ENCODE results near the gene HTD2.

Gene HTD2

DNA sequence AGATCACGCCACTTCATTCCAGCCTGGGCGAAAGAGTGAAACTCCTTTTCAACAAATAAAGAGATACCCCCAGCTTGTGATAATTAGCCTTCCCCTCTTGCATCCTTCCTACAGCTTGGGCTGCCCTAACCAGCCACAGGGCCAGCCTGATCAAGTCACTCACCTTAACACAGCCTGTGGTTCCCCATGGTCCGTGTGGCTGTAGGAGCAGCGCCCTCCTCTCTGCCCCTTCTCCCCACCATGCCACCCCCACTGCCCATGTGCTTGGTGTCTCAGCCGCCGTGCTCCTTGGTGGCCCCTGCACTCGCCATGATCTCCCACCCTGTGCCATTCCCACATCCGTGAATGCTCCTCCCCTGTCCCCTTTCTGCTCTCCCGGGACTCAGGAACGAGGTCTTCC lies 13.5 kb upstream of the HTD2 start:
- DNase-seq (ENCODE audit: low read depth), result no peak

DNA sequence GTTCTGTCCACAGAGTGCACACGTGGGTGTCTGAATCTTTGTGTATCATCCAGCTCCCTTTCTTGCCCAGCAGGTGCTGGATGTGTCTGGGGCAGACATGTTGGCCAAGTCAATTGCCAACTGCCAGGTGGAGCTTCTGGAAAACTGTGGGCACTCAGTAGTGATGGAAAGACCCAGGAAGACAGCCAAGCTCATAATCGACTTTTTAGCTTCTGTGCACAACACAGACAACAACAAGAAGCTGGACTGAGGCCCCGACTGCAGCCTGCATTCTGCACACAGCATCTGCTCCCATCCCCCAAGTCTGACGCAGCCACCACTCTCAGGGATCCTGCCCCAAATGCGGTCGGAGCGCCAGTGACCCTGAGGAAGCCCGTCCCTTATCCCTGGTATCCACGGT lies 12.8 kb upstream of the HTD2 start:
- DNase-seq (ENCODE audit: low read depth), result no peak

DNA sequence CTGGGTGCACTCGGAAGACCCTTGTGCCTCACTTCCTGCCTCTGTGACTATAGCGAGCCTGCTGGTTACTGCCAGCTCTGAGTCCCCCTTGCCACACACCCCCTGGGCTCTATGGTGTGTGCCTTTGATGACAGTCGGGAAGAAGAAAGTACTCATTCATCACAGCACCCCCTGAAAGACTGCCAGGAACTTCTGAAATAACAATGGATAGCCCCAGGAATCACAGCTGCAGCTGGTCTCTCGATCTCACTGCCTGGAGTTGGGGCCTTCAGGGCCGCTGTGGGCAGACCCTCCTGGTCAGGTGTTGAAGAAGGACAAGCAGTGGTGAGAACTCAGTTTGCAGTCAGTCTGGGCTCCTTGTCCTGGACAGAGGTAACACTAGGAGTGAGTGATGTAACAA lies 10.1 kb upstream of the HTD2 start:
- no peak for DNase-seq (ENCODE audit: low read depth)

DNA sequence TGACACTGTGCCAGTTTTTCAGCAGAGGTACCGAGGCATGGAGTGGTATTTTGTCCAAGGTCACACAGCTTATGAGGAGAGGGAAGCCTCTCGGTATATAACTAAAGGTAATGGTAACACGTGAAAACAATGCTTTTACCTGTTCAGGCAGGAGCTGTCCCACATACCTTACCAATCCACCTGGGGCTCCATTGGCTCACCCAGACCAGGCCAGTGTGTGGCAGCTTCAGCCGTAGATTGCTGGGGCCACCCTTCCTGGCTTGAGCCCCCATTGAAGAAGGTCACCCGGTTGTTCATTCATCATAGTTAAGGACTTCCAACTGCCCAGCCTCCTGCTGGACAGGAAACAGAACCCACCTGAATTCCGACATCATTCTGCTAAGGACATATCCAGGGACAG lies 9.5 kb upstream of the HTD2 start:
- no peak for DNase-seq (ENCODE audit: low read depth)

DNA sequence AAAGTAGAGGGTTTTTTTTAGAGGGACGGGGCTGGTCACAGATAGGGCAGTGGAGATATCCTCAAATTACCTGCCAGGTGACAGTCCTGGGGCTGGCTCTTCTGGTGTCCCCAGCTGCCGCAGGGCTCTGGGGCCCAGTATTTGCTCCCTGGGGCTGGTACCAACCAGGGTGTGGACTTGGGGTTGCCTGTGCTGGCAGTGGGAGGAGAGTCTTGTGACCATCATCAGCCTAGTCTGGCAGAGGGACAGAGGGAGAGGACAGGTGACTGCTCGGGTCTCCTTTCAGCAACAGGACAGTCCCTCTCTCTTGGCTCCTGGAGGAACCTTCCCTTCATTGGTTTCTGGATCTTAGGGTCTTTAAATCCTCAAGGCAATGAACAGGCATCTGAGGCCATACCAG lies 8.1 kb upstream of the HTD2 start:
- DNase-seq (ENCODE audit: low read depth), result no peak

DNA sequence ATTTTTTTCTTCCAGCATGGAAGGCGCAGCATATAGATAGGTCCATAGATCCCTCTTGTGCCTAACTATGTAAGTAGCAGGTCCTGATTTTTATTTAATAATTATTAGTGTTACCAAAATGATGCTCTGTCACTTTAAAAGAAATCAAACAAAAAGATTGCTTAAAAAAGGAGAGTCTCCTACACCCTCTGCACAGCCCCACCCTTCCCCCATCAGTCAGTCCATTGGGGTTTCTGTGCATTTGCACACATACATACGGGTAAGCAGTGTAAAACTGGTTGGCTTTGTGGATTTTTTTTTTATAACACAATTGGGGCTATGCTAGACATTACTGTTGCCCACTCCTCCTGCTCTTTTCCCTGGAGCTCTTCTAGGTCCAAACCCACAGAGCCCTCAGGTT lies 7.2 kb upstream of the HTD2 start:
- DNase-seq (ENCODE audit: low read depth), result no peak

DNA sequence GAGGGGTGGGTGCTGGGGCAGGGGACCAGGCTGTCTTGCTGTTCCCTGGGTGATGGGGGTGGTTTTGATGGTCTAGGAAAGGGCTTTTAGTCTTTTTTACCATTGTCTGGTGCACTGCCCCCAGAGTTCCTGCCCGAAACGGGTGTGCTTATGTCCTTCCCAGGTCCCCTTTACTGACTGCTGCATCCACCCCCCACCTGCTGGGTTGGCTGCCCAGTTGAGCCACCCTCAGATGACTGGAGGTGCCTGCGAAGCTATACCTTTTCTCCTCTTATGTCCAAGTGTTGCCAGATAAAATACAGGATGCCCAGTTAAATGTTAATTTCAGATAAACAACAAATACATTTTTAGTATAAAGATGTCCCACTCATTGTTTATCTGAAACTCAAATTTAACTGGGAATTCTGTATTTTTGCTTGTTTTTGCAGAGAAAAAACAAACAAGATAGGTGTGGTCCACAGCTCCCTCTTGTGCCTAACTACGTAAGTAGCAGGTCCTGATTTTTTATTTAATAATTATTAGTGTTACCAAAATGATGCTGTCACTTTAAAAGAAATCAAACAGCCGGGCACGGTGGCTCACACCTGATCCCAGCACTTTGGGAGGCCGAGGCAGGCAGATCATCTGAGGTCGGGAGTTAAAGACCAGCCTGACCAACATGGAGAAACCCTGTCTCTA lies 6.3 kb upstream of the HTD2 start:
- no peak for DNase-seq (ENCODE audit: low read depth)

DNA sequence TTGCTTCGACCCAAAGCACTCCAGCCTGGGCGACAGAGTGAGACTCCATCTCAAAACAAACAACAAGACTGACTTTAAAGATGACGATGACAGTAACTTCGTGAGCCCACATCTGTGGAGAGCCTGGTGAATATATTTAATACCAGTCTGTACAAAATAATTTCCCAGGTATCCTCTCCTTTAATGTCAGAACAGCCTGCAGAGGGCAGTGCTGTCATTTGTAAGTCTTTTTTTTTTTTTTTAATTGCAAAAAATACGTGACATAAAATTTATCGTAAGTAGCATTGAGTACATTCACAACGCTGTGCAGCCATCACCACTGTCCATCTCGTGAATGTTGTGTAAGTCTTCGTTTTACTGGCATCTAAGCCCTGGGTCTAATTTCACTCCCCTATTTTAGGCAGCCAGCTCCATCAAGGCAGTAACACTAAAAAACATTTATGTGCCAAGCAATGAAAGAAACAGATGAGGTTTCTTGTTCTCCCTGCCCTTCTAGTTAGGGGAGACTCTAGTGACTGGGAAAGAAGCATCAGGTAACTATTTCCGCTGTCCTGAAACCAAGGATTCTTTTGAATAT lies 1.4 kb downstream of the HTD2 start:
- peak; percentile 45 for DNase-seq (ENCODE audit: low read depth)

DNA sequence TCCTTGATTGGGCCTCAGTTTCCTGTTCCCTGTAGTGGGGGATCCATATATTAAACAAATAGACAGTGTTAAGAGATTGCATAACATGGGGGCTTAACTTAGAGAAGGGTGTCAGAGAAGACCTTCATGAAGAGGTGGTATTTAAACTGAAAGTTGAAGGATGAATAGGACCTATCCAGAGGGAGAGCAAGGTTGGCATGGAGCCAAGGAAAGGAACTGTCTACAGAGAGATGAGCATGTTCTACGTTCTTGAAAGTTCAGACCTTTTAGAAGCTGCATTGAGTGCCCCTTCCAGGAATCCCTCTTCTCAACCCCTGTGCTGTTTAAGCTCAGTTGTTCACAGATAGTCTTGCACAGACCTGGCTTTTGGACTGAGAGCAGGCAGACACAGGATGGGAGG lies 2.4 kb downstream of the HTD2 start:
- DNase-seq (ENCODE audit: low read depth), result no peak

DNA sequence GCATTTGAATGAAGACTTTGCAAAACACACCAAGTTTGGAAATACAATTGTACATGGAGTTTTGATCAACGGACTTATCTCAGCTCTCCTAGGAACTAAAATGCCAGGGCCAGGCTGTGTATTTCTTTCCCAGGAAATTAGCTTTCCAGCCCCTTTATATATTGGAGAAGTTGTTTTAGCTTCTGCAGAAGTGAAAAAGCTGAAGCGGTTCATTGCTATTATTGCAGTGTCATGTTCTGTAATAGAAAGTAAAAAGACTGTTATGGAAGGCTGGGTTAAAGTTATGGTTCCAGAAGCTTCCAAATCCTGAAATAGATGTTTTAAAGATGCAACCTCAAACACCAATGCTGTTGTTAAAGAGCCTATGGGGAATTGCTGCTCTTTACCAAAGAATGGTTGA lies 11.5 kb downstream of the HTD2 start:
- no peak for DNase-seq (ENCODE audit: low read depth)

DNA sequence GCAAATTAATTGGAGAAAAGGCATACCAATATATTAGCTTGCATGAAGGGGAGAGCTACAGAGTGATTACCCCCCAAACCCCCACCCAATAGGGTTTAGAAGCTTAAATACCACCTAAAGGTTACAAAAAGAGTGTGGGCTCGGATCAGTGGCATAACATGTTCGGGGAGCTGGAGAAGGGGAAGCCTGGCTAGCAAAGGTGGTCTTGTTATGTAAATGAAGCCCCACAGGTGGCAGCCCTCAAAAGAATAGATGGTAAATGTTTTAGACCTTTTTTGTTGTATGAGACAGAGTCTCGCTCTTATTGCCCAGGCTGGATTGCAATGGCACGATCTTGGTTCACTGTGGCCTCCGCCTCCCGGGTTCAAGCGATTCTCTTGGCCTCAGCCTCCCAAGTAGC lies 15.5 kb downstream of the HTD2 start:
- DNase-seq (ENCODE audit: low read depth), result no peak

DNA sequence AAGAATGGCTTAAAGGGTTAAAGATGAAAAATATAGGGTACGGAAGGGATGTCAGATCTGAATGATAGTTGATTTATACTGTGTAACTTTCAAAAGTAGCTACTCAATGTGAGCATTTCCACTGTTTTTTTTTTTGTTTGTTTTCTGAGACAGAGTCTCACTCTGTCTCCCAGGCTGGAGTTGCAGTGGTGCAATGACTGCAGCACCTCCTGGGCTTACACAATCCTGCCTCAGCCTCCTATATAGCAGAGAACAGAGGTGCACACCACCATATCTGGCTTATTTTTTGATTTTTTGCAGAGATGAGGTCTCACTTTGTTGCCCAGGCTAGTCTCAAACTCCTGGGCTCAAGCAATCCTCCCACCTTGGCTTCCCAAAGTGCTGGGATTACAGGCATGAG lies 16.5 kb downstream of the HTD2 start:
- DNase-seq (ENCODE audit: low read depth), result no peak

DNA sequence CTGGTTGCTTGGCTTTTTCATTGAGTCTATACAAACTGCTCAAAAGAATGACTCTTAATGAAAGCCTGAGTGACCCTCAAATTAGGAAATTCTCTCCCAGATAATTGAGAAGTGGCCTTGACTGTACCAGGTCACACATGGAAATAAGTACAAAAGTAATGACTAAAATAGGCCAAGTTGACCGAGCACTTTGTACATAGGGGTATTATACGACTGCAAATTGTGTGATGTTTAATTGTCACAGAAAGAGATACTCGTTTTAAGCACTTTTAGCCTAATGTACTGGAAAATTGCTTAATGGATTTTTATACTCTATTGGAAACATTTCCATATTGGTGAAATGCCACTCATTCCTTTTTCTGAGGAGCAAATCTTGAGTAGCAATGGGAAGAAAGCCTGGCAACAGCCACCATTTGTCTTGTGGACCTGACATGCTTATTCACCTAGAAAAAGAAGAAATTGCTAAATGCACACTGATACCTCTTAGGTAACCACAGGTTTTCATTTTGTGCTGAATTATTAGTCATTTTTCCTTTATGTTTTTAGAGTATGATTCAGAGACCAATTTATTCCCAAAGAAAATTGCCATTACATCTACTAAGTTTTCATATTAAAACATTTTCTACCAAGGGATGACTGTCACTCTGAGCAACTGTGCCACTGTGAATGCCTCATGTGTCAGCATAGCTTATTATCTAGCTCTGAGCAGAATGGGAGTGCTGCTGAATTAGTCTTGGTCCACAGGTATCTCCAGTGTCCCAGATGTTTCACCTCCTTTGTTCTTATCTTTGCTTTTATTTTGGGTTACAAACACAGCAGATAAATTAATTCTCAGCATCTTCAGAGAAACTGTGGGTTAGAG lies 17.4 kb downstream of the HTD2 start:
- no peak for DNase-seq (ENCODE audit: low read depth)

DNA sequence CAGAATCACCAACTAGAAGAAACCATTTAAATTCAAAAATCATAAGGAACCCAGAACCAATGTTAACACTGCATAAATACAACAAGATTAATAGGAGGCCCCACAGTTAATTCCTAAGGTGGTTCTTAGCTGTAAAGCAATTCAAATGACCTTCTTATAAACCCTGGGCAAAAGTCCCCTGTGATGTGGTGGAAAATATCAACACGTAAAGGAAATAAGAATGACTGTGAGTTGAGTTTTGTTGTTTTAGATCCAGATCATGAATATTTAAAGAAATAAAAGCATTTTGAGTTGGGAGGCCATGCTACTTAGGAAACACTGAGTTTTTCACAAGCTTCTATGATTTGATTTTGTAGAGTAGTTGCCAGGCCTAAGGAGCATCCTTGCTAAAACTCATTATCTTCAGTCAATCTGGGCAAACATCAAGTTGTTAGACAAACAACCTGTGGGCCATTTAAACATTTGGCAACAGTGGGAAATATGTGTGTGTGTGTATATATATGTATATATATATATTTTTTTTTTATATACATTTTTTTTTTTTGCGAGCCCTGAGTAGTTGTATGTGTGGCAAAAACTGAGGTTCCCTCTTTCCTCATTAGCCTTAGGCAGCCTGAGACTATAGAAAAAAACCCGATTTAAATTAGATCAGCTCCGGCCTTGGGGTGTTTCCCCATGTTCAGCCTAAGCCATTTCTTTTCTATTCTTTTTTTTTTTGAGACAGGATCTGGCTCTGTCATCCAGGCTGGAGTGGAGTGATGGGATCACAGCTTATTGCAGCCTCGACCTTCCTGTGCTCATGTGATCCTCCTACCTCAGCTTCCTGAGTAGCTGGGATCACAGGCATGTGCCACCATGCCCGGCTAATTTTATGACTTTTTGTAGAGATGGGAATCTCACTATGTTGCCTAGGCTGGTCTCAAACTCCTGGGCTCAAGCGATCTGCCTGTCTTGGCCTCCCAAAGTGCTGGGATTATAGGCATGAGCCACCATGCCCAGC lies 18.4 kb downstream of the HTD2 start:
- no peak for DNase-seq (ENCODE audit: low read depth)

DNA sequence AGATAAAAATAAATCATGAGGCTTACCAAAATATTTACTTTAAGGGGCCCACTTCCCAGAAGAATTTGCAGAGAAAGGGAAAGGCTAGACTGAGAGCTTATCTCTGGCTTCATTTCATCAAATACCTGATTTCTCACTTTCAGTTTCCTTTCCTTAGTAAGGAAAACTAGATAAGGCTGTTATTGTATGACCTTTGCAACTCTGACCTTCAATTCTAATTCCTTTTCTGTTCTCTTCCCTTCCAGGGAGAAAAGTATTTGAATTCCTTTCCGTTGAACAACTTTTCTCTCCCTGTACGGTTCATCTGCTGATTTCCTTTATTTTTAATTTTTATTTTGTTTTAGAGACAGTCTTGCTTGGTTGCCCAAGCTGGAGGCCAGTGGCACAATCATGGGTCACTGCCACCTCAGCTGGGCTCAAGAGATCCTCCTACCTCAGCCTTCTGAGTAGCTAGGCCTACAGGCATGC lies 19.2 kb downstream of the HTD2 start:
- no peak for DNase-seq (ENCODE audit: low read depth)

DNA sequence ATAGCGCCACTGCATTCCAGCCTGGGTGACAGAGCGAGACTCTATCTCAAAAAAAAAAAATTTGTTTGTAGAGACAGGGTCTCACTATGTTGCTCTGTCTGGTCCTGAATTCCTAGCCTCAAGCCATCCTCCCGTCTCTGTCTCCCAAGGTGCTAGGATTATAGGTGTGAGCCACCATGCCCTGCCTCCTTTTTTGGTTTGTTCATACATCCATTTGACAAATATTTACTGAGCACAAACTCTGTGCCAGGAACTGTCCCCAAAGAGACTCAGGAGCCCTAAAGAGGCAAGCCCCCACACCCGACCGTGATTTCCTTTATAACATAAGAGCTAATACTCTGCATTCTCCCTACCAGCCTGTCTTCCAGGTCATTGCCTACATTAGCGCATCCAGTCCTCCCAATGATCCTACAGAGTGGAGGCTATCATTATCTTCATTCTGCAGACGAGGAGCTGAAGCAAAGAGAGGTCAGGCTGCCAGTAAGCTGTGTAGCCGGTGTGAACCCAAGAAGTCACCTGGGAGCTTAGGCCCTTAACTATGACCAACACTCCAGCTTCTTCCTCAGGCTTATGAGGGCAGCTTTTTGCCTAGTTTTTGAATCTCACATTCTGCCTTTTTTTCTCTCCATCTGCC lies 20.1 kb downstream of the HTD2 start:
- no peak for DNase-seq (ENCODE audit: low read depth)

DNA sequence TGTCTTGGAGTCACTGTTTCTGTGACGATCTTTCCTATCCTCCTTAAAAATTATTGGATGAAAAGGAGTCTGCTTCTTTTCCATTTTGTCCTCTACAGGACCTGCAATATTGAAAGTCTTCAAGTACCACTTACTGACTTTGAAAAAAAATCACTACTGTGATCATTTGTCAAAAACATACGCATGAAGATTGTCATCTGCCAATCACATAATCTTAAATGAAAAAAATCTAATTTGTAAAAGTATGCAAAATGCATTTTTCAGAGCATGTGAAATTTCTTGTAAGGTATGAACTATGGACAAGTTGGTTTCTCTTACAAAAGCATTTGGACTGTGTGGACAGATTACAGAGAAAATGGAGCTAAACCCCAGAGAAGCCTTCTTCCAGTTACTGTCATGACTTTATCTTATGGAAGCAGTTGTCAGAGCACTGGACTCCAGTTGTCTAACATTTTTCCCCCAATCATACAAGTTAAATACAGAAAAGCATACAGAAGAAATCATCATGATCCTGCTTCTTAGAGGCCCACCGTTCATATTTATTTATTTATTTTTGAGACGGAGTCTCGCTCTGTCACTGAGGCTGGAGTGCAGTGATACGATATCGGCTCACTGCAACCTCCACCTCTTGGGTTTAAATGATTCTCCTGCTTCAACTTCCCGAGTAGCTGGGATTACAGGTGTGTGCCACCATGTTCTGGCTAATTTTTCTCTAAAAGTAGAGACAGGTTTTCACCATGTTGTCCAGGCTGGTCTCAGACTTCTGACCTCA lies 23.0 kb downstream of the HTD2 start:
- no peak for DNase-seq (ENCODE audit: low read depth)

DNA sequence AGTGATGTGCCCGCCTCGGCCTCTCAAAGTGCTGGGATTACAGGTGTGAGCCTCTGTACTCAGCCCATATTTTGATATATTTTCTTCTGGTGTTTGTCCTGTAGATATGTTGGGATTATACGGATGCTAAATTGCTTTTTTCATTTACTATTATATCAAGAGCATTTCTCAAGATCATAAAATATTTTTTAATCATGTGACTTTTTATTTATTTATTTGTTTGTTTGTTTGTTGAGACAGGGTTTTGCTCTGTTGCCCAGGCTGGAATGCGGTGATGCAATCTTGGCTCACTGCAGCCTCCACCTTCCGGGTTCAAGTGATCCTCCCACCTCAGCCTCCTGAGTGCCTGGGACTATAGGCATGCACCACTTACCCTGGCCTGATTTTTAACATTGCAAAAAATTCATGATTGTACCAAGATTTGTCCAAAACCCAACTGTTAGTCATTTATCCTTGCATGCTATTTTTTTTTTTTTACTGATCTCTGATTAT lies 23.6 kb downstream of the HTD2 start:
- DNase-seq (ENCODE audit: low read depth), result no peak

DNA sequence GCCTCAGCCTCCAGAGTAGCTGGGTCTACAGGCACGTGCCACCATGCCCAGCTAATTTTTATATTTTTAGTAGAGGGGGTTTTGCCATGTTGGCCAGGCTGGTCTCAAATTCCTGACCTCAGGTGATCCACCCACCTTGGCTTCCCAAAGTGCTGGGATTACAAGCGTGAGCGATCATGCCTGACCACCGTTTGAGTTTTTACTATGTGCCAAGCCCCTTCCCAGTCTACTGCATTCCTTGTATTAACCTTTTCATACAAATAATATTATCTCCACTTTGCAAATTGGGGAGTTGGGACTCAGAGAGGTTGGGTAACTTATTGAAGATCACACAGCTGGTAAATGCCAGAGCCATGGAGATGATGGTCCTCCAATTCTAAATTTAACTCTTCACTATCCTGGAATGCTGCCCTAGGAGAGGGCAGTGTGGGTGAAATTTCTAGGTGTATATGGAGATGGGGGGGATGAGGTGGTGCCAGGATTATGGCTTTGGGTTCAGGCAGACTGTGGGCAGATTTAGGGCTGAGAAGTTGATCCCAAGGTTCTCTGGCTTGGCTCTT lies 25.4 kb downstream of the HTD2 start:
- no peak for DNase-seq (ENCODE audit: low read depth)

DNA sequence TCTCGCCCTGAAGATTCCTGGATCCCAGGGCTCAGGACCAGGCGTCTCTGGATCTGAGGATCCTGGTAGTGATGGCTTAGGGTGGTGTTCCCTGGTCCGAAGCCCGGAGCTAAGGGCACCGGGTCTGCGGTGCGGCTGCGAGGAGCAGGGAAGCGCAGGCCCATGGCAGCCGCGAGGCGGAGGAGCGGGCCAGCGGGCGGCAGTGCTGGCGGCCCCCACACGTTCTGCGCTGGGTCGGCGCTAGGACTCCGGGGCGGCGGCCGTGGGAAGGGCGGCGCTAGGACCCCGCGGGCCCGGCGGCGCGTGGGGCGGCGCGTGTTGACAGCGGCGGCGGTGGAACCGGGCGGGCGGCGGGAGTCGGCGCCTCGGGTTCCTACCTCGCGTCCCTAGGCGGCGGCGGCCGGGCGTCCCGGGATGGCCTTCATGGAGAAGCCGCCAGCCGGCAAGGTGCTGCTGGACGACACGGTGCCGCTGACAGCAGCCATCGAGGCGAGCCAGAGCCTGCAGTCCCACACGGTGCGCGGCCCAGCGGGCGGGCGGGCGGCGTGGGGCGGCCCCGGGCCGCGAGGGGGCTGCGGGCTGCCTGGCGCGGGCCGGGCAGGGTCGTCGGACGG lies 26.4 kb downstream of the HTD2 start, which contains the start of gene PXK:
Gene PXK, plus strand, starts transcription at position 318 of the 614 bp plus-strand sequence. Its CDS starts 97 bp downstream, at position 415.
- DNase-seq (ENCODE audit: low read depth), result peak; percentile 74
